GM12873 (cell line): ENCODE data around the gene EFCAB7.

Source experiments
- TF ChIP-seq, protein P1 (sequence below): IDR thresholded peaks from 2 replicates; pipeline ENCODE4 v1.5.1; 2012; ENCODE audit warnings: low read depth, mild to moderate bottlenecking, moderate library complexity, low read length, control low read depth; ENCODE audit not compliant: insufficient read depth; ENCODE audit errors: missing control alignments

The EFCAB7 gene

DNA sequence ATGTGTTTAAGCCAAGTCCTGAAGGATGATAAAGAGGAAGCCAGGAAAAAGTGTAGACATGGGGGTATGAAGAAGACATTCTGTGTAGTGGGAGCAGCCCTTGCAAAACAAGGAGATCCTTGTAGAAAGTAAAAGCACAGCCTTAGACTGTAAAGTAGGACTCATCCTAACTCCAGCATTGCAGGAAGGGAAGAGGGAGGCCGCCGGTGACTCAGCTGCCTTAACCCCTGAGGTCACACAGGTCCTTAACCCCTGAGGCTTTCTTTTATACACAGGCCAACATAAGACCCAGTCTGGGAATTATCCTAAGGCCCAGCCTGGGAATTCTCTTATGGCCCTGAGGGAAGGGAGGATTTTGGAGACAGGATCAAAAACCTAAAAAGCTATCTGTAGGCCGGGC is 87.9 kb downstream of the EFCAB7 start:
- TF ChIP-seq, protein P1, sequence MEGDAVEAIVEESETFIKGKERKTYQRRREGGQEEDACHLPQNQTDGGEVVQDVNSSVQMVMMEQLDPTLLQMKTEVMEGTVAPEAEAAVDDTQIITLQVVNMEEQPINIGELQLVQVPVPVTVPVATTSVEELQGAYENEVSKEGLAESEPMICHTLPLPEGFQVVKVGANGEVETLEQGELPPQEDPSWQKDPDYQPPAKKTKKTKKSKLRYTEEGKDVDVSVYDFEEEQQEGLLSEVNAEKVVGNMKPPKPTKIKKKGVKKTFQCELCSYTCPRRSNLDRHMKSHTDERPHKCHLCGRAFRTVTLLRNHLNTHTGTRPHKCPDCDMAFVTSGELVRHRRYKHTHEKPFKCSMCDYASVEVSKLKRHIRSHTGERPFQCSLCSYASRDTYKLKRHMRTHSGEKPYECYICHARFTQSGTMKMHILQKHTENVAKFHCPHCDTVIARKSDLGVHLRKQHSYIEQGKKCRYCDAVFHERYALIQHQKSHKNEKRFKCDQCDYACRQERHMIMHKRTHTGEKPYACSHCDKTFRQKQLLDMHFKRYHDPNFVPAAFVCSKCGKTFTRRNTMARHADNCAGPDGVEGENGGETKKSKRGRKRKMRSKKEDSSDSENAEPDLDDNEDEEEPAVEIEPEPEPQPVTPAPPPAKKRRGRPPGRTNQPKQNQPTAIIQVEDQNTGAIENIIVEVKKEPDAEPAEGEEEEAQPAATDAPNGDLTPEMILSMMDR, result no peak

GRCh38 chr1:63612564-63612963 is 89.2 kb downstream of the EFCAB7 start:
- TF ChIP-seq, protein P1, result no peak

- TF ChIP-seq, protein P1, result no peak
These were observed 89.6 kb downstream of the EFCAB7 start for GRCh38 chr1:63612971-63613370.

DNA sequence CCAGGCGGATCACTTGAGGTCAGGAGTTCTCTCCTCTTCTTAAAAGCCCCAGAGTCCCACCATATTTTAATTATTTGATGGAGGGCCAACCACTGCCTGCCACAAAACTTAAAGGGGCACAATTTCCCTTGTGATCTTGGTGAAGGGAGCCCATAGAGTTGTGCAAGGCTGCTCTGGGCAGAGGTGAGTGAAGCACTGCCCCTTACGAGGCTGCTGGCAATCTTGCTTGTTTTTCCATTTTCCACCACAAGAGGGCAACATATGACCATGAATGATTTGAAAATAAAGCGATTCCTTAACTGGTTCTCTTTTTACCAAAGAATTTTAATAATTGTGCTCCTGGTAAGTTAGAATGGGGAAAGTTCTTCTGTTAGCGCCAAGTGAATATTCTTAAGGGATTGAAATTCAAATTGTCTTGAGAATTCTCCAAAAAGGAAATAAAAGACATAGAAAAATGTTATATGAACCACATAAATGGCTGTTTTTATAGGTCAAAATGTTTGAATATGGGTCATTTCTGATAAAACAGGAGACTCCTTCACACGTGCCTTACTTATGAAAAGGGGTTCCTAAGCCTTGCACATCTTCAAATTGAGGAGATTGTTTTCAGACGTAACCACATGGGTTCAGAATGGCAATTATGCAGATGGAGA is 92.6 kb downstream of the EFCAB7 start:
- TF ChIP-seq, protein P1, result peak; percentile 69

DNA sequence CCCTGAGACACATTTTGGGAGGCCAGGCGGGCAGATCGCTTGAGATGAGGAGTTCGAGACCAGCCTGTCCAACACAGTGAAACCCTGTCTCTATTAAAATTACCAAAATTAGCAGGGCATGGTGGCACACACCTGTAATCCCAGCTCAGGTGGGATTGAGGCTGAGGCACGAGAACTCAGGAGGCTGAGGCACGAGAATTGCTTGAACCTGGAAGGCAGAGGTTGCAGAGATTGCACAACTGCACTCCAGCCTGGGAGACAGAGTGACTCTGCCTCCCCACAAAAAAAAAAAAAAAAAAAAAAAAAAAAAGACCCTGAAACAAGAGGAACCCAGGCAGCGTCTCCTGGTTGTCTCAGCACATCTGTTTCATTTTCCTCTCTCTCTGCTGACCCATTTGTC is 94.1 kb downstream of the EFCAB7 start:
- TF ChIP-seq, protein P1, result no peak

DNA sequence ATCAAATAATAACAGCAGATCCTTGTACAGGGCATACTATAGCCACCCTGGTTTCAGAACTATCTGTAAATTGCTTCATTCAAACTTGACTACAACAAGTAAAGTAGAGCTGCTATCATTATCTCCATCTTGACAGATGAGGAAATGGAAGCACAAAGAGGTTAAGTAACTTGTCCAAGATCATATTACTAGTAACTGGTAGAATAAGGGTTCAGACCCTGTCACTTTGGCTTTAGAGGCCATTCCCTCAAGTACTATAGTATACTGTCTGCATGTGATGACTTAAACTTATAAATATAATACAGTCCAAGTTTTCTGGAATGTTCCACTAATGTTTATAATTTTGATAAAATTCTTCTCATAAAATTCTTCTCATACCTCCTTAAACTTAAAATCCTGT is 94.7 kb downstream of the EFCAB7 start:
- TF ChIP-seq, protein P1, result no peak

GRCh38 chr1:63619558-63619957 is 96.2 kb downstream of the EFCAB7 start:
- TF ChIP-seq, protein P1, result no peak
